ENCODE data around the gene RNF212B.

GRCh38 chr14:23258256-23258655 lies 20.5 kb downstream of the RNF212B start:
- TF ChIP-seq CTCF (IDR thresholded peaks at IDR 0.05; ENCODE audit: low read length) (no peak), EZH2 (IDR thresholded peaks at IDR 0.05; ENCODE audit: borderline replicate concordance, low read length) (no peak)
